Choroid plexus epithelial cell (primary cell): ENCODE measurements around the gene ABHD18.
"Not testable (repeated sequence)": the region's sequence is repeated elsewhere in the genome, so short reads cannot be mapped to it uniquely, and the experiment has no call there.

Experiments used
- DNase-seq: peaks from one replicate; pipeline ENCODE4 v3.0.0-alpha.2; 2010; ENCODE audit warnings: low read depth
- H3K4me3 ChIP-seq: 2 replicates; pipeline ENCODE4 v1.5.1; 2011; ENCODE audit warnings: low read depth, mild to moderate bottlenecking, control low read depth, low read length, moderate library complexity
- CTCF ChIP-seq: conservative IDR thresholded peaks from 2 replicates; pipeline ENCODE4 v1.5.1; 2011; ENCODE audit warnings: low read depth, mild to moderate bottlenecking, control low read depth, inconsistent platforms, low read length, moderate library complexity

Gene ABHD18

GRCh38 chr4:127936974-127937373, 28.2 kb upstream of the ABHD18 start:
- no peak for TF ChIP-seq CTCF
- H3K4me3 ChIP-seq, result no peak overlapping the region
- peak; percentile 20 for DNase-seq

GRCh38 chr4:127957105-127957504, 8.1 kb upstream of the ABHD18 start:
- DNase-seq, result no peak
- no peak overlapping the region for H3K4me3 ChIP-seq
- no peak for TF ChIP-seq CTCF

GRCh38 chr4:127959794-127960193, 5.4 kb upstream of the ABHD18 start:
- no peak overlapping the region for H3K4me3 ChIP-seq
- no peak for DNase-seq
- TF ChIP-seq CTCF, result no peak

GRCh38 chr4:127963633-127964398, 1.4 kb upstream of the ABHD18 start:
- DNase-seq, result not testable (repeated sequence)
- H3K4me3 ChIP-seq, result peak overlapping the region; percentile 99

GRCh38 chr4:127964426-127965061, 662 bp upstream of the ABHD18 start:
- DNase-seq, result not testable (repeated sequence)
- H3K4me3 ChIP-seq, result peak overlapping the region; percentile 99

GRCh38 chr4:127965803-127966175, 583 bp downstream of the ABHD18 start:
- no peak for TF ChIP-seq CTCF
- DNase-seq, result peak; percentile 39
- H3K4me3 ChIP-seq, result peak overlapping the region; percentile 99

- DNase-seq, result peak; percentile 30
- no peak overlapping the region for H3K4me3 ChIP-seq
- no peak for TF ChIP-seq CTCF
These were observed 2.1 kb downstream of the ABHD18 start for GRCh38 chr4:127967141-127967775.

- H3K4me3 ChIP-seq, result no peak overlapping the region
- no peak for TF ChIP-seq CTCF
- no peak for DNase-seq
These were observed 3.4 kb downstream of the ABHD18 start for GRCh38 chr4:127968586-127968985.

GRCh38 chr4:127970925-127971324, 5.7 kb downstream of the ABHD18 start:
- not testable (repeated sequence) for DNase-seq, H3K4me3 ChIP-seq
